ENCODE data around the gene PIP5K1C. TPM values are rescaled to one million over a fixed set of nuclear protein-coding genes. Genes with fewer than 3 reads are reported as not detected.

The PIP5K1C gene
- total and polyA plus RNA-seq, 10 of the 15 experiments (the other 5 are each of a cell fraction or from before 2014, with no cell fraction given) = 0.39 to 19.6 (median 5.3) TPM

DNA sequence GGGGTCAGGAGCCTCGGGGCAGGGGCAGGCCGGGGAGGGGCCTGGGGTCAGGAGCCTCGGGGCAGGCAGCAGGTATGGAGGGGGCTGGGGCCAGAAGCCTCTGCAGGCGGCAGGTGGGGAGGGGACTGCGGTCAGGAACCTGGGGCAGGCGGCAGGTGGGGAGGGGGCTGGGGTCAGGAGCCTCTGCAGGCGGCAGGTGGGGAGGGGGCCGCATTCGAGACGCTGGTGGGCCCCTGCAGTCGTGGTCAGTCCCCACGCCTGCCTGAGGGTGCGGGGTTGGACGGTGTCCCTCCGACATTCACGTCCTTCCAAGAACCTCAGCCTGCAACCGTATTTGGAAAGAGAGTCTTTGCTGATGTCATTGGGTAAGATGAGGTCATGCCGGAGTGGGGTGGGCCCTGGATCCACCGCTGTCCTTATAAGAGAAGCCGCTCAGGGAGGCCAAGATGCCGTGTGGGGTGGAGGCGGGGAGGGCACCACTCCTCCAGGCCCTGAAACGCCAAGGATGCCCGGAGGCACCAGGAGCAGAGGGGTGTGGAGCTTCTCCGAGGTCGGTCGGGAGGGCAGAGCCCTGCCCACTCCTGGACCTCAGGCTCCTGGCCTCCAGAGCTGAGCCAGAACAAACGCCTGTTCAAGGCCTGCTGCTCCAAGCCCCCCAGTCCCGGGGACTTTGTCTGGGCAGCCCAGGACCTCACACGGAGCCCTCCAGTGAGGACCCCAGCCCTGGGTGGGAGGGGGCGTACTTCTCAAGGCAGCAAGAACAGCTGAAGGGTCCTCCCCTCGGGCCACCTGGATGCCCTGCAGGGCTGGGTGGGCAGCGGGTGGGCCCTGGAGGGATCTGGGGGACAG, 30.1 kb downstream of the PIP5K1C start:
- in situ Hi-C loops (cut with MboI) (loop anchor here (10.0 kb wide), 1 partner anchor 535 kb away; no protein-coding TSS in a partner anchor), intact Hi-C loops (cut with micrococcal nuclease; ENCODE audit: unreplicated experiment) (no loop called here)
- H3K4me2 ChIP-seq (ENCODE audit: control insufficient read depth, insufficient read depth) = no peak overlapping the region
- ChIA-PET SMC1A (ENCODE audit: uncharacterized antibody, unreplicated experiment) (no interaction called here), CTCF (interaction anchor here (0.7 to 1.5 kb wide), 2 partner anchors 14 to 18 kb away, joined by 3 to 8 read pairs; no protein-coding TSS in a partner anchor), RAD21 (ENCODE audit: unreplicated experiment) (no interaction called here), POLR2A (interaction anchor here (0.6 kb wide), 1 partner anchor 116 kb away, joined by 4 read pairs; no protein-coding TSS in a partner anchor)
- H4K20me1 ChIP-seq (ENCODE audit: control insufficient read depth, insufficient read depth) = no peaks in the 10 kb centered on the region; the same call in 1 of the 2 replicates
- WGBS (ENCODE audit: insufficient coverage, insufficient replicate concordance, low lambda C conversion rate, missing lambda C conversion rate) = 84% methylated on average over 28 of the region's 33 CpGs
- H2AFZ ChIP-seq (ENCODE audit: control insufficient read depth, low read depth, low read length) = no peak overlapping the region
- DNase-seq (ENCODE audit: low read depth, low spot score) (no peak), FAIRE-seq (no peak), ATAC-seq (no peak)
- peaks cover 0 to 2% of the 10 kb centered on the region in 2 experiments; a peak in 2 of 4 replicates for H3K36me3 ChIP-seq (ENCODE audit: control insufficient read depth in 2 of 2, insufficient read depth in 2 of 2, low read length in 1 of 2)
- BruUV-seq (replicated peaks) = no TSS peak
- peaks cover 21% of the 10 kb centered on the region for H3K4me1 ChIP-seq (ENCODE audit: control insufficient read depth, insufficient read depth, low read length)
- no peaks in the 10 kb centered on the region for H3K9me3 ChIP-seq (replicated peaks; ENCODE audit: control insufficient read depth, insufficient read depth, low read length)
- H3K4me3 ChIP-seq = no peak overlapping the region
- no peak overlapping the region; the same call in 1 of the 2 replicates for H3K27ac ChIP-seq (ENCODE audit: control insufficient read depth, insufficient read depth)
- H3K27me3 ChIP-seq (replicated peaks in 1 of 2; ENCODE audit: control insufficient read depth in 2 of 2, insufficient read depth in 2 of 2, low read length in 1 of 2) = no peaks in the 10 kb centered on the region
- no peak overlapping the region for H3K9ac ChIP-seq (ENCODE audit: control insufficient read depth, insufficient read depth, low read length)
- H3K79me2 ChIP-seq (ENCODE audit: control insufficient read depth, insufficient read depth, low read length) = no peaks in the 10 kb centered on the region
- TF ChIP-seq ZBTB33 (IDR thresholded peaks at IDR 0.05) = no peak
- no peak for TF ChIP-seq MTA3 (IDR thresholded peaks at IDR 0.05; ENCODE audit: borderline replicate concordance, low read length)
- no peak for TF ChIP-seq HDAC2 (IDR thresholded peaks at IDR 0.05)
- TF ChIP-seq, protein P1, sequence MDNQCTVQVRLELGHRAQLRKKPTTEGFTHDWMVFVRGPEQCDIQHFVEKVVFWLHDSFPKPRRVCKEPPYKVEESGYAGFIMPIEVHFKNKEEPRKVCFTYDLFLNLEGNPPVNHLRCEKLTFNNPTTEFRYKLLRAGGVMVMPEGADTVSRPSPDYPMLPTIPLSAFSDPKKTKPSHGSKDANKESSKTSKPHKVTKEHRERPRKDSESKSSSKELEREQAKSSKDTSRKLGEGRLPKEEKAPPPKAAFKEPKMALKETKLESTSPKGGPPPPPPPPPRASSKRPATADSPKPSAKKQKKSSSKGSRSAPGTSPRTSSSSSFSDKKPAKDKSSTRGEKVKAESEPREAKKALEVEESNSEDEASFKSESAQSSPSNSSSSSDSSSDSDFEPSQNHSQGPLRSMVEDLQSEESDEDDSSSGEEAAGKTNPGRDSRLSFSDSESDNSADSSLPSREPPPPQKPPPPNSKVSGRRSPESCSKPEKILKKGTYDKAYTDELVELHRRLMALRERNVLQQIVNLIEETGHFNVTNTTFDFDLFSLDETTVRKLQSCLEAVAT (IDR thresholded peaks at IDR 0.05) = no peak
- TF ChIP-seq MTA2 (IDR thresholded peaks at IDR 0.05; ENCODE audit: low read depth) = no peak
- no peak for TF ChIP-seq HDAC6 (IDR thresholded peaks at IDR 0.05; ENCODE audit: unreplicated experiment)
- TF ChIP-seq PBX3 (IDR thresholded peaks at IDR 0.05; ENCODE audit: insufficient replicate concordance, low read depth, low read length) = no peak
- TF ChIP-seq RELB (IDR thresholded peaks at IDR 0.05; ENCODE audit: low read depth) = no peak
- no peak for TF ChIP-seq E4F1 (IDR thresholded peaks at IDR 0.05; ENCODE audit: borderline replicate concordance, partially characterized antibody)
- TF ChIP-seq NBN (IDR thresholded peaks at IDR 0.05) = no peak
- TF ChIP-seq RELA (IDR thresholded peaks at IDR 0.05; ENCODE audit: borderline replicate concordance, partially characterized antibody) = no peak
- TF ChIP-seq SREBF2 (IDR thresholded peaks at IDR 0.05; ENCODE audit: low read length) = no peak
- TF ChIP-seq, protein P2, sequence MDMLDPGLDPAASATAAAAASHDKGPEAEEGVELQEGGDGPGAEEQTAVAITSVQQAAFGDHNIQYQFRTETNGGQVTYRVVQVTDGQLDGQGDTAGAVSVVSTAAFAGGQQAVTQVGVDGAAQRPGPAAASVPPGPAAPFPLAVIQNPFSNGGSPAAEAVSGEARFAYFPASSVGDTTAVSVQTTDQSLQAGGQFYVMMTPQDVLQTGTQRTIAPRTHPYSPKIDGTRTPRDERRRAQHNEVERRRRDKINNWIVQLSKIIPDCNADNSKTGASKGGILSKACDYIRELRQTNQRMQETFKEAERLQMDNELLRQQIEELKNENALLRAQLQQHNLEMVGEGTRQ (IDR thresholded peaks at IDR 0.05; ENCODE audit: borderline replicate concordance, low read depth, low read length) = no peak
